HepG2 (cell line): ENCODE measurements around the gene USP7. TPM values are rescaled to one million over a fixed set of nuclear protein-coding genes. Genes with fewer than 3 reads are reported as not detected.

Experiments used
- ADNP ChIP-seq: sonication (generic); formaldehyde crosslinking; IDR thresholded peaks from 2 replicates; pipeline ENCODE4 v1.4.0; 2020; ENCODE audit warnings: missing genetic modification reagents
- AGO1 ChIP-seq: fragments of 200-400 bp; formaldehyde crosslinking; IDR thresholded peaks from 2 replicates; pipeline ENCODE4 v1.6.1; 2017; ENCODE audit warnings: mild to moderate bottlenecking, low read depth, low read length, moderate library complexity; ENCODE audit not compliant: poor library complexity, severe bottlenecking
- AHR ChIP-seq: IDR thresholded peaks from 2 replicates; pipeline ENCODE4 v1.6.1; 2018; ENCODE audit warnings: missing genetic modification reagents, missing compliant biosample characterization
- ATRX ChIP-seq: sonication (generic); formaldehyde crosslinking; IDR thresholded peaks from 2 replicates; pipeline ENCODE4 v1.4.0; 2020; ENCODE audit warnings: missing genetic modification reagents, borderline replicate concordance
- CAMTA2 ChIP-seq: sonication (generic); formaldehyde crosslinking; IDR thresholded peaks from 2 replicates; pipeline ENCODE4 v1.4.0; 2020; ENCODE audit warnings: mild to moderate bottlenecking, missing genetic modification reagents, borderline replicate concordance
- DMAP1 ChIP-seq: IDR thresholded peaks from 2 replicates; pipeline ENCODE4 v1.6.1; 2016
- FOXK2 ChIP-seq: fragments of 450-650 bp; IDR thresholded peaks from 2 replicates; pipeline ENCODE4 v1.6.1; 2016
- HNRNPLL ChIP-seq: fragments of 200-400 bp; formaldehyde crosslinking; IDR thresholded peaks from 2 replicates; pipeline ENCODE4 v1.6.1; 2017; ENCODE audit warnings: mild to moderate bottlenecking, low read depth, low read length; ENCODE audit not compliant: poor library complexity, severe bottlenecking
- RBFOX2 ChIP-seq: fragments of 200-400 bp; formaldehyde crosslinking; IDR thresholded peaks from 2 replicates; pipeline ENCODE4 v1.6.1; 2017; ENCODE audit warnings: low read depth, mild to moderate bottlenecking, low read length
- RCOR2 ChIP-seq: IDR thresholded peaks from 2 replicates; pipeline ENCODE4 v1.6.1; 2016; ENCODE audit warnings: missing biosample characterization, missing genetic modification reagents
- ZIK1 ChIP-seq: sonication (generic); formaldehyde crosslinking; IDR thresholded peaks from 2 replicates; pipeline ENCODE4 v1.5.0; 2020; ENCODE audit warnings: mild to moderate bottlenecking, low read depth, missing genetic modification reagents, borderline replicate concordance
- ZNF230 ChIP-seq: sonication (generic); formaldehyde crosslinking; IDR thresholded peaks from 2 replicates; pipeline ENCODE4 v1.4.0; 2020; ENCODE audit warnings: mild to moderate bottlenecking, missing genetic modification reagents
- ZNF337 ChIP-seq: sonication (generic); formaldehyde crosslinking; IDR thresholded peaks from 2 replicates; pipeline ENCODE4 v1.5.1; 2020; ENCODE audit warnings: missing genetic modification reagents, low read depth, mild to moderate bottlenecking, borderline replicate concordance
- ZNF468 ChIP-seq: sonication (generic); formaldehyde crosslinking; IDR thresholded peaks from 2 replicates; pipeline ENCODE4 v1.8.0; 2022; ENCODE audit warnings: mild to moderate bottlenecking, moderate library complexity, missing genetic modification reagents
- ZNF549 ChIP-seq: sonication (generic); formaldehyde crosslinking; IDR thresholded peaks from 2 replicates; pipeline ENCODE4 v1.5.0; 2020; ENCODE audit warnings: missing genetic modification reagents
- ZNF790 ChIP-seq: sonication (generic); formaldehyde crosslinking; IDR thresholded peaks from 2 replicates; pipeline ENCODE4 v1.8.0; 2022; ENCODE audit warnings: missing genetic modification reagents, mild to moderate bottlenecking, borderline replicate concordance
- ZNF841 ChIP-seq: sonication (generic); formaldehyde crosslinking; IDR thresholded peaks from 2 replicates; pipeline ENCODE4 v1.8.1; 2023; ENCODE audit warnings: missing genetic modification reagents, borderline replicate concordance
- polyA plus RNA-seq, 8 experiments: library from polyadenylated mRNA; depleted of rRNA in 3 of 8; stranded (reverse) in 7 of 8; unstranded in 1 of 8; fragments of >200 nt; fragmentation: Illumina TruSeq in 4 of 8; extraction: Trizol in 4 of 8; gene quantifications; 2 replicates each; pipeline versions ENCODE4 v1.2.1 to v1.2.3, GENCODE V29; 2011 to 2016; ENCODE audit warnings: low read depth in 4 of 8, missing spikeins in 1 of 8, mixed read lengths in 1 of 8; ENCODE audit not compliant: insufficient read depth in 1 of 8
- total RNA-seq, 5 experiments: library from RNA; depleted of rRNA; stranded (reverse); fragments of >200 nt; fragmentation: Illumina TruSeq; extraction: Trizol; gene quantifications; 2 replicates each; pipeline ENCODE4 v1.2.3, GENCODE V29; 2016; ENCODE audit warnings: low read depth in 1 of 5
- TF ChIP-seq, protein P1 (sequence below): sonication (generic); formaldehyde crosslinking; IDR thresholded peaks from 2 replicates; pipeline ENCODE4 v1.4.0; 2020; ENCODE audit warnings: low read depth, missing genetic modification reagents
- TF ChIP-seq, protein P2 (sequence below): IDR thresholded peaks from 2 replicates; pipeline ENCODE4 v1.6.1; 2012; ENCODE audit warnings: low read length, improper control_type of control experiment

USP7 gene
- total and polyA plus RNA-seq, 2 of the 13 experiments (the other 11 are each of a cell fraction or from before 2014, with no cell fraction given) = 52.5 to 173 TPM

DNA sequence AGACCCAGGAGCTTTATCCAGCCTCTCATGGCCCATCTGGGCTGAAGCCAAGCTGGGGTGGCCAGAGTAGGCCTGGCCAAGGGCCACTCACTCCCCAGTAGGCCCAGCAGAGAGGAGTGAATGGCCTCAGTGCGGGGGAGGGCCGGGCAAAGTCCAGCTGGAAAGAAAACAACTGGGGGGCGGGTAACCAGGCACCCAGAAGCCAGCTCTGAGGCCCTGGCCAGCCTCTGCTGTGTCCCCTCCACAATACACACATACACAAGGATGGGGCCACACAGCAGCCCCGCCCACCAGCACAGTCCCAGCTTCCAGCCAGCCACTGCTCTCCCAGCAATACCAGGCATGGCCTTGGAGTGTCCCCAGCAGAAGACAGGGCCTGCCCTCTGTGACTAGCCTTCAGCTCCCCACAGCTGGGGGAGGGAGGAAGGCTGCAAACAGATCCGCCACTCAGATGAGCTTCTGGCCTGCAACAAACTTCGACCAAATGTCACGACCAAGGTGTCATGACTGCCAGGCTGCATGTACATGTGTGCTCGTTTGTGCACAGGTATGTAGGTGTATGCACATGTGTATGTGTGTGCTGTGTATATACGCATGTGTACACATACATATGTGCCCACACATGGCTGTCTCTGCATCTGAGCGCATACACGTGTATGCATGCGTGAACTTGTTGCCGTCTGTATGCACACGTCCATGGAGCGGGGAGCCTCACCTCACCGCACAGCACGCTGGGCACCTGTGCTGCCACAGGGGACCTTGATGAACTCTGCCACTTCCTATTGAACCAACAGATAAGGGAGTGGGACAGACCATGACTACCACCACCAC, 99.9 kb downstream of the USP7 start (continued):
- TF ChIP-seq ZNF841 (CRISPR knock-in tag) (peak; percentile 78; the same call in 1 of the 2 replicates), ZNF230 (CRISPR knock-in tag) (peak; percentile 87), ZNF790 (CRISPR knock-in tag) (peak; percentile 36; the same call in 1 of the 2 replicates), ZNF549 (no peak), CAMTA2 (CRISPR knock-in tag) (peak; percentile 28; the same call in 1 of the 2 replicates), AGO1 (peak; percentile 99), ZIK1 (CRISPR knock-in tag) (peak; percentile 88), RBFOX2 (peak; percentile 66; the same call in 1 of the 2 replicates), HNRNPLL (peak; percentile 71), ATRX (CRISPR knock-in tag) (no peak; the same call in 1 of the 2 replicates), FOXK2 (peak; percentile 99), DMAP1 (CRISPR knock-in tag) (no peak; the same call in none of the 2 replicates), ZNF468 (peak; percentile 96), RCOR2 (CRISPR knock-in tag) (peak; percentile 89), ZNF337 (CRISPR knock-in tag) (peak; percentile 94), ADNP (peak; percentile 16; the same call in 1 of the 2 replicates), AHR (CRISPR knock-in tag) (peak; percentile 2; the same call in 1 of the 2 replicates)
- TF ChIP-seq, protein P1, sequence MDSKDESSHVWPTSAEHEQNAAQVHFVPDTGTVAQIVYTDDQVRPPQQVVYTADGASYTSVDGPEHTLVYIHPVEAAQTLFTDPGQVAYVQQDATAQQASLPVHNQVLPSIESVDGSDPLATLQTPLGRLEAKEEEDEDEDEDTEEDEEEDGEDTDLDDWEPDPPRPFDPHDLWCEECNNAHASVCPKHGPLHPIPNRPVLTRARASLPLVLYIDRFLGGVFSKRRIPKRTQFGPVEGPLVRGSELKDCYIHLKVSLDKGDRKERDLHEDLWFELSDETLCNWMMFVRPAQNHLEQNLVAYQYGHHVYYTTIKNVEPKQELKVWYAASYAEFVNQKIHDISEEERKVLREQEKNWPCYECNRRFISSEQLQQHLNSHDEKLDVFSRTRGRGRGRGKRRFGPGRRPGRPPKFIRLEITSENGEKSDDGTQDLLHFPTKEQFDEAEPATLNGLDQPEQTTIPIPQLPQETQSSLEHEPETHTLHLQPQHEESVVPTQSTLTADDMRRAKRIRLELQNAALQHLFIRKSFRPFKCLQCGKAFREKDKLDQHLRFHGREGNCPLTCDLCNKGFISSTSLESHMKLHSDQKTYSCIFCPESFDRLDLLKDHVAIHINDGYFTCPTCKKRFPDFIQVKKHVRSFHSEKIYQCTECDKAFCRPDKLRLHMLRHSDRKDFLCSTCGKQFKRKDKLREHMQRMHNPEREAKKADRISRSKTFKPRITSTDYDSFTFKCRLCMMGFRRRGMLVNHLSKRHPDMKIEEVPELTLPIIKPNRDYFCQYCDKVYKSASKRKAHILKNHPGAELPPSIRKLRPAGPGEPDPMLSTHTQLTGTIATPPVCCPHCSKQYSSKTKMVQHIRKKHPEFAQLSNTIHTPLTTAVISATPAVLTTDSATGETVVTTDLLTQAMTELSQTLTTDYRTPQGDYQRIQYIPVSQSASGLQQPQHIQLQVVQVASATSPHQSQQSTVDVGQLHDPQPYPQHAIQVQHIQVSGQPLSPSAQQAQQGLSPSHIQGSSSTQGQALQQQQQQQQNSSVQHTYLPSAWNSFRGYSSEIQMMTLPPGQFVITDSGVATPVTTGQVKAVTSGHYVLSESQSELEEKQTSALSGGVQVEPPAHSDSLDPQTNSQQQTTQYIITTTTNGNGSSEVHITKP (CRISPR knock-in tag) = peak; percentile 86
- TF ChIP-seq, protein P2, sequence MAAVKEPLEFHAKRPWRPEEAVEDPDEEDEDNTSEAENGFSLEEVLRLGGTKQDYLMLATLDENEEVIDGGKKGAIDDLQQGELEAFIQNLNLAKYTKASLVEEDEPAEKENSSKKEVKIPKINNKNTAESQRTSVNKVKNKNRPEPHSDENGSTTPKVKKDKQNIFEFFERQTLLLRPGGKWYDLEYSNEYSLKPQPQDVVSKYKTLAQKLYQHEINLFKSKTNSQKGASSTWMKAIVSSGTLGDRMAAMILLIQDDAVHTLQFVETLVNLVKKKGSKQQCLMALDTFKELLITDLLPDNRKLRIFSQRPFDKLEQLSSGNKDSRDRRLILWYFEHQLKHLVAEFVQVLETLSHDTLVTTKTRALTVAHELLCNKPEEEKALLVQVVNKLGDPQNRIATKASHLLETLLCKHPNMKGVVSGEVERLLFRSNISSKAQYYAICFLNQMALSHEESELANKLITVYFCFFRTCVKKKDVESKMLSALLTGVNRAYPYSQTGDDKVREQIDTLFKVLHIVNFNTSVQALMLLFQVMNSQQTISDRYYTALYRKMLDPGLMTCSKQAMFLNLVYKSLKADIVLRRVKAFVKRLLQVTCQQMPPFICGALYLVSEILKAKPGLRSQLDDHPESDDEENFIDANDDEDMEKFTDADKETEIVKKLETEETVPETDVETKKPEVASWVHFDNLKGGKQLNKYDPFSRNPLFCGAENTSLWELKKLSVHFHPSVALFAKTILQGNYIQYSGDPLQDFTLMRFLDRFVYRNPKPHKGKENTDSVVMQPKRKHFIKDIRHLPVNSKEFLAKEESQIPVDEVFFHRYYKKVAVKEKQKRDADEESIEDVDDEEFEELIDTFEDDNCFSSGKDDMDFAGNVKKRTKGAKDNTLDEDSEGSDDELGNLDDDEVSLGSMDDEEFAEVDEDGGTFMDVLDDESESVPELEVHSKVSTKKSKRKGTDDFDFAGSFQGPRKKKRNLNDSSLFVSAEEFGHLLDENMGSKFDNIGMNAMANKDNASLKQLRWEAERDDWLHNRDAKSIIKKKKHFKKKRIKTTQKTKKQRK = no peak
